ENCODE measurements around the gene BCAN. TPM values are rescaled to one million over a fixed set of nuclear protein-coding genes. Genes with fewer than 3 reads are reported as not detected.
"Not testable (repeated sequence)": the region's sequence is repeated elsewhere in the genome, so short reads cannot be mapped to it uniquely, and the experiment has no call there.

Gene BCAN
- total RNA-seq, 1 experiment from 2014 or later: not detected

- Histone ChIP-seq H3K9me2 (ENCODE audit: insufficient read depth) (no peaks in the 10 kb centered on the region), H3K4me2 (peak overlapping the region; percentile 48), H3K36me3 (ENCODE audit: low read depth) (no peaks in the 10 kb centered on the region), H3F3A (ENCODE audit: insufficient read depth, low read depth) (peaks cover 12% of the 10 kb centered on the region; the same call in 1 of the 2 replicates), H2AFZ (0 out of 2 replicates have a peak overlapping the region, but pooled peaks have one; percentile 68), H4K20me1 (ENCODE audit: insufficient read depth) (no peaks in the 10 kb centered on the region), H3K27ac (no peak overlapping the region), H3K4me3 (no peak overlapping the region; the same call in 1 of the 2 replicates), H3K9me3 (ENCODE audit: insufficient read depth, low read depth) (no peaks in the 10 kb centered on the region), H3K27me3 (ENCODE audit: insufficient read depth, low read depth) (peaks cover 16% of the 10 kb centered on the region; the same call in 1 of the 2 replicates), H3K4me1 (replicated peaks; ENCODE audit: insufficient read depth) (peaks cover 18% of the 10 kb centered on the region; the same call in 1 of the 2 replicates), H3K79me2 (ENCODE audit: low read depth) (no peaks in the 10 kb centered on the region)
- DNase-seq: peak; percentile 43 to 62
- CTCF ChIA-PET: interaction anchor here (0.7 to 1.0 kb wide), 4 partner anchors 16 to 223 kb away, joined by 3 to 9 read pairs (median 5); no protein-coding TSS in a partner anchor
- POLR2A ChIA-PET (ENCODE audit: unreplicated experiment): interaction anchor here (0.6 to 0.7 kb wide), 2 partner anchors 21 to 67 kb away, joined by 5 to 9 read pairs; no protein-coding TSS in a partner anchor
- no TSS peak for BruUV-seq (replicated peaks)
- TF ChIP-seq EZH2 (IDR thresholded peaks at IDR 0.05; ENCODE audit: low read depth) (no peak), CTCF (conservative IDR thresholded peaks at IDR 0.05) (peak; percentile 84)
- intact Hi-C loops (cut with micrococcal nuclease; ENCODE audit: unreplicated experiment): loop anchor here (1.0 to 2.0 kb wide), 4 partner anchors 24 to 251 kb away; no protein-coding TSS in a partner anchor
Observed at GRCh38 chr1:156608036-156608674, 33.8 kb upstream of the BCAN start.

DNA sequence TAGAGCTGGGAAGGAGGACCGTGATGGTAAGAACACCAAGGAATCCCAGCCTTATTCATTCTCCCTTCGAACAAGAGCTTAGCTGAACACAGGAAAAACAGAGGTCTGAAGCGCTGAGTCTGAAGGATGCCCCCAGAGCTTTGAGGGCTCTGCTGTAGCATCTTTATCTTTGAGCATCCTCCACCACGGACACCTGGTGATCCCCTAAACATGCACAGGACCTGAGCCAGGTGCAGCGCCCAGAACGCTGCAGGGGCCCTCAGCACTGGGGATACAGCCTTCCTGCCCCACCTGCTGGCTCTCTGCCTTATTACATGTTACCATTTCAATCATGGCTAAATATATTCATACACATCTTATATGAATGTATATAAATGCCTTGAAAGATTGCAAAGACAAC lies 32.9 kb upstream of the BCAN start:
- Histone ChIP-seq H3K36me3 (ENCODE audit: low read depth) (no peaks in the 10 kb centered on the region), H3K4me2 (no peak overlapping the region), H2AFZ (no peak overlapping the region), H4K20me1 (ENCODE audit: insufficient read depth) (no peaks in the 10 kb centered on the region), H3K27ac (no peak overlapping the region), H3K79me2 (ENCODE audit: low read depth) (no peaks in the 10 kb centered on the region), H3F3A (ENCODE audit: insufficient read depth, low read depth) (peaks cover 8% of the 10 kb centered on the region; the same call in 1 of the 2 replicates), H3K27me3 (ENCODE audit: insufficient read depth, low read depth) (peaks cover 20% of the 10 kb centered on the region; the same call in 1 of the 2 replicates), H3K9me2 (ENCODE audit: insufficient read depth) (no peaks in the 10 kb centered on the region), H3K4me3 (no peak overlapping the region), H3K4me1 (replicated peaks; ENCODE audit: insufficient read depth) (peaks cover 18% of the 10 kb centered on the region; the same call in 1 of the 2 replicates), H3K9me3 (ENCODE audit: insufficient read depth, low read depth) (no peaks in the 10 kb centered on the region)
- intact Hi-C loops (cut with micrococcal nuclease; ENCODE audit: unreplicated experiment): loop anchor here (1.0 to 2.0 kb wide), 4 partner anchors 25 to 252 kb away; no protein-coding TSS in a partner anchor
- POLR2A ChIA-PET (ENCODE audit: unreplicated experiment): interaction anchor here (0.7 kb wide), 1 partner anchor 22 kb away, joined by 9 read pairs; no protein-coding TSS in a partner anchor
- DNase-seq: peak; percentile 47 to 50
- peak; percentile 86 for TF ChIP-seq CTCF (conservative IDR thresholded peaks at IDR 0.05)
- TF ChIP-seq EZH2 (IDR thresholded peaks at IDR 0.05; ENCODE audit: low read depth): no peak
- CTCF ChIA-PET: interaction anchor here (0.5 to 1.0 kb wide), 5 partner anchors 11 to 155 kb away, joined by 3 to 9 read pairs (median 4); partner anchors contain the start of gene MEF2D
- BruUV-seq (replicated peaks): no TSS peak

- peaks cover 20% of the 10 kb centered on the region; the same call in 1 of the 2 replicates for H3K27me3 ChIP-seq (ENCODE audit: insufficient read depth, low read depth)
- H3K9me3 ChIP-seq (ENCODE audit: insufficient read depth, low read depth); H4K20me1 ChIP-seq (ENCODE audit: insufficient read depth); H3K36me3 ChIP-seq (ENCODE audit: low read depth); CTCF ChIA-PET; H3K27ac ChIP-seq; H2AFZ ChIP-seq; H3K4me3 ChIP-seq; BruUV-seq (replicated peaks); H3K9me2 ChIP-seq (ENCODE audit: insufficient read depth); intact Hi-C loops (cut with micrococcal nuclease; ENCODE audit: unreplicated experiment); H3F3A ChIP-seq (ENCODE audit: insufficient read depth, low read depth); DNase-seq; H3K79me2 ChIP-seq (ENCODE audit: low read depth); H3K4me2 ChIP-seq: not testable (repeated sequence)
- POLR2A ChIA-PET (ENCODE audit: unreplicated experiment): interaction anchor here (0.6 kb wide), 1 partner anchor 163 kb away, joined by 3 read pairs; no protein-coding TSS in a partner anchor
- peaks cover 18% of the 10 kb centered on the region; the same call in 1 of the 2 replicates for H3K4me1 ChIP-seq (replicated peaks; ENCODE audit: insufficient read depth)
Observed at GRCh38 chr1:156610072-156610471, 31.8 kb upstream of the BCAN start.
